K562 (cell line): ENCODE results near the gene TAS2R19. TPM values are rescaled to one million over a fixed set of nuclear protein-coding genes. Genes with fewer than 3 reads are reported as not detected.
"Not testable (repeated sequence)": the region's sequence is repeated elsewhere in the genome, so short reads cannot be mapped to it uniquely, and the experiment has no call there.

Experiments used
- ATAC-seq: fragments of 200-7000 bp; cut with Tn5 transposase; 3 replicates; pipeline ENCODE4 v1.9.1; 2020; ENCODE audit warnings: moderate library complexity
- BruUV-seq: library from RNA; stranded (reverse); fragments of 400-500 nt; replicated peaks from 2 replicates; lab custom pipeline; 2021; lab: Mats Ljungman, UMichigan
- CTCF ChIA-PET: fragments of 300-600 bp; formaldehyde crosslinking; extraction: SDS; loops from one replicate; lab custom pipeline; 2021; ENCODE audit warnings: low intra/inter-chr PET ratio; lab: Yijun Ruan, JAX
- POLR2A ChIA-PET: fragments of 300-600, 350-650 bp; sonication (Branson Sonifier 250); formaldehyde crosslinking; extraction: SDS; loops from one replicate; lab custom pipeline; 2021; ENCODE audit warnings: antibody characterized with exemption, inconsistent platforms; lab: Yijun Ruan, JAX
- DNase-seq, 4 experiments: peaks; one replicate each; pipeline versions ENCODE4 v3.0.0 to v3.0.0-alpha.2; 2011 to 2018; ENCODE audit warnings: low spot score in 3 of 4, mixed read lengths in 3 of 4; ENCODE audit errors: extremely low read depth in 1 of 4
- FAIRE-seq: peaks from 2 replicates; lab custom pipeline; 2011; peaks lifted over from hg19 to GRCh38; lab: Jason Lieb, UNC
- H2AFZ ChIP-seq: 2 replicates; pipeline ENCODE4 v1.6.0; 2011; ENCODE audit warnings: low read depth, low read length, control low read depth, inconsistent platforms
- H3K27ac ChIP-seq: fragments of 200-600 bp; 3 replicates; pipeline ENCODE4 v1.8.0; 2011; ENCODE audit warnings: low read depth, mild to moderate bottlenecking, control low read depth, inconsistent platforms, low read length, moderate library complexity, mixed read lengths; ENCODE audit errors: extremely low read depth
- H3K27me3 ChIP-seq, 2 experiments: fragments of 300-600 bp in 1 of 2; 2 replicates in 1 of 2; 3 replicates in 1 of 2; pipeline versions ENCODE4 v1.6.0 to v1.8.0; 2011; ENCODE audit warnings: inconsistent platforms in 2 of 2, low read length in 2 of 2, mild to moderate bottlenecking in 1 of 2, mixed read lengths in 1 of 2, moderate library complexity in 1 of 2; ENCODE audit not compliant: control insufficient read depth in 2 of 2, insufficient read depth in 2 of 2
- H3K36me3 ChIP-seq: fragments of 300-600 bp; 3 replicates; pipeline ENCODE4 v1.8.0; 2011; ENCODE audit warnings: mild to moderate bottlenecking, low read length, inconsistent platforms; ENCODE audit not compliant: control insufficient read depth, insufficient read depth
- H3K4me1 ChIP-seq, 2 experiments: fragments of 200-600 bp in 1 of 2; replicated peaks in 1 of 2; 2 replicates in 1 of 2; 3 replicates in 1 of 2; pipeline versions ENCODE4 v1.5.1 to v1.8.0; 2011; ENCODE audit warnings: inconsistent platforms in 2 of 2, low read length in 2 of 2, mild to moderate bottlenecking in 1 of 2, mixed read lengths in 1 of 2, moderate library complexity in 1 of 2; ENCODE audit not compliant: control insufficient read depth in 2 of 2, insufficient read depth in 2 of 2
- H3K4me2 ChIP-seq: 2 replicates; pipeline ENCODE4 v1.6.1; 2011; ENCODE audit warnings: low read length, control low read depth, inconsistent platforms, mixed read lengths; ENCODE audit not compliant: insufficient read depth
- H3K4me3 ChIP-seq: fragments of 200-600 bp; sonication (generic), shearing (Covaris generic); 2 replicates; pipeline ENCODE4 v1.5.1; 2016; ENCODE audit warnings: control low read depth, inconsistent platforms
- H3K79me2 ChIP-seq: fragments of 200-600 bp; 3 replicates; pipeline ENCODE4 v1.8.0; 2011; ENCODE audit warnings: low read length, inconsistent platforms; ENCODE audit not compliant: control insufficient read depth, insufficient read depth
- H3K9ac ChIP-seq, 2 experiments: 2 replicates each; pipeline versions ENCODE4 v1.6.0 to v1.6.1; 2011; ENCODE audit warnings: low read depth in 2 of 2, low read length in 2 of 2, control low read depth in 1 of 2, inconsistent platforms in 1 of 2, mild to moderate bottlenecking in 1 of 2, mixed read lengths in 1 of 2; ENCODE audit not compliant: insufficient read depth in 1 of 2
- H3K9me1 ChIP-seq: one replicate; pipeline ENCODE4 v1.6.0; 2011; ENCODE audit warnings: inconsistent platforms, mild to moderate bottlenecking, low read length, moderate library complexity; ENCODE audit not compliant: control insufficient read depth, insufficient read depth
- H3K9me3 ChIP-seq: replicated peaks from 2 replicates; pipeline ENCODE4 v1.5.1; 2011; ENCODE audit warnings: low read depth, low read length, inconsistent platforms; ENCODE audit not compliant: control insufficient read depth, insufficient read depth
- H4K20me1 ChIP-seq: replicated peaks from 2 replicates; pipeline ENCODE4 v1.6.1; 2011; ENCODE audit warnings: low read length, inconsistent platforms, mixed read lengths; ENCODE audit not compliant: control insufficient read depth, insufficient read depth
- ARID3A ChIP-seq: IDR thresholded peaks from 2 replicates; pipeline ENCODE4 v1.6.1; 2012; ENCODE audit warnings: low read depth, low read length, improper control_type of control experiment, borderline replicate concordance
- GATA2 ChIP-seq: sonication (generic); formaldehyde crosslinking; IDR thresholded peaks from 2 replicates; pipeline ENCODE4 v1.4.0; 2020; ENCODE audit warnings: mild to moderate bottlenecking, missing genetic modification reagents
- POLR2AphosphoS5 ChIP-seq: IDR thresholded peaks from 2 replicates; pipeline ENCODE4 v1.6.1; 2011; ENCODE audit warnings: mild to moderate bottlenecking, low read depth, low read length, moderate library complexity; ENCODE audit not compliant: control insufficient read depth, insufficient read depth
- SIN3B ChIP-seq: fragments of 450-650 bp; IDR thresholded peaks from 2 replicates; pipeline ENCODE4 v1.6.1; 2017; ENCODE audit warnings: low read depth, mild to moderate bottlenecking, moderate library complexity
- SREBF2 ChIP-seq: sonication (generic); formaldehyde crosslinking; IDR thresholded peaks from 2 replicates; pipeline ENCODE4 v1.4.0; 2020; ENCODE audit warnings: mild to moderate bottlenecking, missing genetic modification reagents
- ZBTB7A ChIP-seq: IDR thresholded peaks from 2 replicates; pipeline ENCODE4 v1.6.1; 2011; ENCODE audit warnings: low read depth, mild to moderate bottlenecking, low read length, moderate library complexity, borderline replicate concordance; ENCODE audit not compliant: control insufficient read depth
- WGBS: fragments of 100-300 bp; shearing (Covaris generic); methylation state at CpG from one replicate; pipeline ENCODE4 v1.1.6; 2016; ENCODE audit warnings: low coverage, mixed read lengths; ENCODE audit not compliant: insufficient coverage; ENCODE audit errors: missing lambda C conversion rate; 5-methylcytosine and 5-hydroxymethylcytosine counted together
- in situ Hi-C: fragments of 300-500 bp; cut with MboI; formaldehyde crosslinking; loops from 4 replicates; pipeline ENCODE4 v1.15.0; 2018; ENCODE audit warnings: inconsistent platforms, mixed read lengths
- intact Hi-C: fragments of 100-400 bp; cut with micrococcal nuclease; formaldehyde crosslinking; loops from 2 replicates; pipeline ENCODE4 v1.14.2; 2022
- polyA plus RNA-seq, 8 experiments: library from polyadenylated mRNA; depleted of rRNA in 4 of 8; stranded (reverse) in 5 of 8; unstranded in 3 of 8; fragments of >200 nt; fragmentation: Nextera tagmentation in 2 of 8; fragmentation: Illumina TruSeq in 1 of 8; extraction: Ambion mirVana in 2 of 8; extraction: Trizol in 1 of 8; gene quantifications; 2 replicates each; pipeline versions ENCODE4 v1.2.1 to v1.2.3, GENCODE V29; 2011 to 2014; ENCODE audit warnings: inconsistent platforms in 1 of 8, missing spikeins in 1 of 8
- total RNA-seq, 7 experiments: library from RNA; depleted of rRNA in 6 of 7; stranded (reverse); fragments of >200 nt in 6 of 7; fragmentation: Illumina TruSeq in 2 of 7; extraction: Trizol in 2 of 7; gene quantifications; 2 replicates each; pipeline versions ENCODE4 v1.2.1 to v1.2.3, GENCODE V29; 2011 to 2021; ENCODE audit warnings: low replicate concordance in 1 of 7
- TF ChIP-seq, protein P1 (sequence below), 2 experiments: fragments of 450-650 bp; conservative IDR thresholded peaks; 2 replicates each; pipeline ENCODE4 v1.6.1; 2017; ENCODE audit warnings: mild to moderate bottlenecking in 2 of 2, moderate library complexity in 2 of 2
- TF ChIP-seq, protein P2 (sequence below): fragments of 250-450 bp; sonication (Bioruptor Pico); IDR thresholded peaks from 2 replicates; pipeline ENCODE4 v1.8.0; 2021; ENCODE audit warnings: moderate library complexity, mild to moderate bottlenecking, inconsistent platforms

Gene TAS2R19
- total and polyA plus RNA-seq, 9 of the 15 experiments (the other 6 are each of a cell fraction or from before 2014, with no cell fraction given): 0.13 to 3.0 (median 0.86) TPM; not detected in 2

GRCh38 chr12:11055306-11055705 is 32.9 kb upstream of the TAS2R19 start (continued):
- no peak for TF ChIP-seq ARID3A
- no peak for TF ChIP-seq ZBTB7A
- no peak for TF ChIP-seq POLR2AphosphoS5
- TF ChIP-seq SREBF2 (CRISPR knock-in tag): no peak
- no peak for TF ChIP-seq SIN3B
- TF ChIP-seq, protein P1, sequence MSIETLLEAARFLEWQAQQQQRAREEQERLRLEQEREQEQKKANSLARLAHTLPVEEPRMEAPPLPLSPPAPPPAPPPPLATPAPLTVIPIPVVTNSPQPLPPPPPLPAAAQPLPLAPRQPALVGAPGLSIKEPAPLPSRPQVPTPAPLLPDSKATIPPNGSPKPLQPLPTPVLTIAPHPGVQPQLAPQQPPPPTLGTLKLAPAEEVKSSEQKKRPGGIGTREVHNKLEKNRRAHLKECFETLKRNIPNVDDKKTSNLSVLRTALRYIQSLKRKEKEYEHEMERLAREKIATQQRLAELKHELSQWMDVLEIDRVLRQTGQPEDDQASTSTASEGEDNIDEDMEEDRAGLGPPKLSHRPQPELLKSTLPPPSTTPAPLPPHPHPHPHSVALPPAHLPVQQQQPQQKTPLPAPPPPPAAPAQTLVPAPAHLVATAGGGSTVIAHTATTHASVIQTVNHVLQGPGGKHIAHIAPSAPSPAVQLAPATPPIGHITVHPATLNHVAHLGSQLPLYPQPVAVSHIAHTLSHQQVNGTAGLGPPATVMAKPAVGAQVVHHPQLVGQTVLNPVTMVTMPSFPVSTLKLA (conservative IDR thresholded peaks at IDR 0.05): no peak
- TF ChIP-seq GATA2: no peak
- TF ChIP-seq, protein P2, sequence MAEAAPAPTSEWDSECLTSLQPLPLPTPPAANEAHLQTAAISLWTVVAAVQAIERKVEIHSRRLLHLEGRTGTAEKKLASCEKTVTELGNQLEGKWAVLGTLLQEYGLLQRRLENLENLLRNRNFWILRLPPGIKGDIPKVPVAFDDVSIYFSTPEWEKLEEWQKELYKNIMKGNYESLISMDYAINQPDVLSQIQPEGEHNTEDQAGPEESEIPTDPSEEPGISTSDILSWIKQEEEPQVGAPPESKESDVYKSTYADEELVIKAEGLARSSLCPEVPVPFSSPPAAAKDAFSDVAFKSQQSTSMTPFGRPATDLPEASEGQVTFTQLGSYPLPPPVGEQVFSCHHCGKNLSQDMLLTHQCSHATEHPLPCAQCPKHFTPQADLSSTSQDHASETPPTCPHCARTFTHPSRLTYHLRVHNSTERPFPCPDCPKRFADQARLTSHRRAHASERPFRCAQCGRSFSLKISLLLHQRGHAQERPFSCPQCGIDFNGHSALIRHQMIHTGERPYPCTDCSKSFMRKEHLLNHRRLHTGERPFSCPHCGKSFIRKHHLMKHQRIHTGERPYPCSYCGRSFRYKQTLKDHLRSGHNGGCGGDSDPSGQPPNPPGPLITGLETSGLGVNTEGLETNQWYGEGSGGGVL (CRISPR knock-in tag): no peak

- H4K20me1 ChIP-seq, H2AFZ ChIP-seq, H3K9me3 ChIP-seq, H3K4me1 ChIP-seq, H3K79me2 ChIP-seq, FAIRE-seq, ATAC-seq, H3K9me1 ChIP-seq, DNase-seq, H3K9ac ChIP-seq, H3K27me3 ChIP-seq, CTCF ChIA-PET, in situ Hi-C loops, intact Hi-C loops, H3K4me3 ChIP-seq, POLR2A ChIA-PET, H3K27ac ChIP-seq, BruUV-seq, H3K36me3 ChIP-seq, H3K4me2 ChIP-seq: not testable (repeated sequence)
- WGBS: 93% methylated on average over 6 of the region's 7 CpGs
Measured at GRCh38 chr12:11049806-11050531, 27.5 kb upstream of the TAS2R19 start.
